Sigmoid colon (tissue), 7 donors: ENCODE data around the gene ZDHHC6. TPM values are rescaled to one million over a fixed set of nuclear protein-coding genes. Genes with fewer than 3 reads are reported as not detected.

ENCODE experiments used
- DNase-seq: peaks from one replicate; pipeline ENCODE4 v3.0.0-alpha.2; 2019
- H3K27ac ChIP-seq, 4 donors: fragments of 200-600 bp; sonication (generic); one replicate each; pipeline ENCODE4 v1.5.1; 2016 to 2019; ENCODE audit warnings: mild to moderate bottlenecking in 1 of 4
- H3K27me3 ChIP-seq, 3 donors: fragments of 200-600 bp; sonication (generic); one replicate each; pipeline ENCODE4 v1.5.1; 2019; ENCODE audit warnings: mild to moderate bottlenecking in 1 of 3
- H3K36me3 ChIP-seq, 4 donors: fragments of 200-600 bp; sonication (generic); one replicate each; pipeline ENCODE4 v1.5.1; 2016 to 2019
- H3K4me1 ChIP-seq, 4 donors: fragments of 200-600 bp; sonication (generic); one replicate each; pipeline ENCODE4 v1.5.1; 2017 to 2019
- H3K4me3 ChIP-seq, 4 donors: fragments of 200-600 bp; sonication (generic); one replicate each; pipeline ENCODE4 v1.5.1; 2017 to 2019; ENCODE audit warnings: mild to moderate bottlenecking in 2 of 4, moderate library complexity in 1 of 4
- H3K9me3 ChIP-seq, 4 donors: fragments of 200-600 bp in 3 of 4; sonication (generic) in 3 of 4; one replicate each; pipeline versions ENCODE4 v1.5.1 to v1.6.1; 2013 to 2019
- CTCF ChIP-seq, 4 experiments: fragments of 450-650 bp in 3 of 4; fragments of 200-600 bp in 1 of 4; IDR thresholded peaks; one replicate each; pipeline ENCODE4 v1.5.1; 2016 to 2019; ENCODE audit warnings: antibody characterized with exemption in 4 of 4, mild to moderate bottlenecking in 3 of 4, moderate library complexity in 2 of 4
- EP300 ChIP-seq, 4 donors: sonication (generic); formaldehyde crosslinking; IDR thresholded peaks; one replicate each; pipeline ENCODE4 v1.6.1; 2017; ENCODE audit warnings: antibody characterized with exemption in 4 of 4
- POLR2A ChIP-seq, 2 donors: fragments of 450-650 bp; IDR thresholded peaks; one replicate each; pipeline ENCODE4 v1.6.1; 2016; ENCODE audit warnings: antibody characterized with exemption in 2 of 2, mild to moderate bottlenecking in 2 of 2, moderate library complexity in 2 of 2
- POLR2AphosphoS5 ChIP-seq, 4 donors: sonication (generic); formaldehyde crosslinking; IDR thresholded peaks; one replicate each; pipeline ENCODE4 v1.6.1; 2017; ENCODE audit warnings: antibody characterized with exemption in 4 of 4
- WGBS, 2 donors: extraction: QIAGEN DNeasy Blood & Tissue Kit; methylation state at CpG; one replicate each; pipeline ENCODE4 v1.1.7; 2013; 5-methylcytosine and 5-hydroxymethylcytosine counted together
- intact Hi-C: fragments of 100-400 bp; cut with DNase I; formaldehyde crosslinking; loops from one replicate; pipeline ENCODE4 v1.15.1; 2023
- polyA plus RNA-seq, 3 donors: library from polyadenylated mRNA; stranded (reverse); fragments of 200-250 nt; gene quantifications; one replicate each; pipeline ENCODE4 v1.2.3, GENCODE V29; 2013
- total RNA-seq, 4 donors: library from RNA; depleted of rRNA; stranded (reverse); fragments of >200 nt; gene quantifications; one replicate each; pipeline ENCODE4 v1.1.0, GENCODE V29; 2016
- donor health status: healthy with polysubstance abuse.
- donor health status: Bipolar disorder and iron deficiency.
- donor health status: healthy.

ZDHHC6 gene
- total and polyA plus RNA-seq, 7 donors: 16.7 to 35.0 (median 22.9) TPM

DNA sequence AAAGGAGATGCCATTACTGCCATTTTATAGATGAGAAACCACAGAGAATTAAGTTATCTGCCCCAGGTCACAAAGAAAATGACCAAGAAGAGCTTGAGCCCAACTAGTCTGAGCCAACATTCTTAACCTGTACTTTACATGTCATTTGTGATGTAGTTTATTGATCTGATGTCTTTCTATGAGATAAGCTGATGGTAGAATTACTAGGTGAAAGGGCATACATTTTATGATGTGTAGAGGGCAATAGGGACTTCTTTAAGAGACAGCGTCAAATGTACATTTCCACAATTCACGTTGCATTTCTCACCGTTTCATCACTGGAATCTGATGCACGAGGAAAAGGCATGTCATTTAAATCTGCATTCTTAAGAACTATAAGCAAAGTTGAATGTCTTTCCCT, 61.5 kb downstream of the ZDHHC6 start:
- 26 to 60% methylated on average over 4 of the region's 4 CpGs for WGBS, 2 donors
- Histone ChIP-seq H3K27me3 (peaks cover 0 to 3% (median 0%) of the 10 kb centered on the region in 3 donors), H3K9me3 (no peaks in the 10 kb centered on the region), H3K36me3 (no peaks in the 10 kb centered on the region), H3K4me1 (no peaks in the 10 kb centered on the region), H3K4me3 (no peak overlapping the region), H3K27ac (no peak overlapping the region)
- intact Hi-C loops: no loop called here
- no peak for DNase-seq
- TF ChIP-seq EP300 (IDR thresholded peaks at IDR 0.05): no peak
- no peak for TF ChIP-seq CTCF (IDR thresholded peaks at IDR 0.05)
- TF ChIP-seq POLR2A (IDR thresholded peaks at IDR 0.05): no peak
- TF ChIP-seq POLR2AphosphoS5 (IDR thresholded peaks at IDR 0.05): no peak

- TF ChIP-seq POLR2A (IDR thresholded peaks at IDR 0.05): no peak
- no peak for TF ChIP-seq EP300 (IDR thresholded peaks at IDR 0.05)
- TF ChIP-seq CTCF (IDR thresholded peaks at IDR 0.05): no peak
- TF ChIP-seq POLR2AphosphoS5 (IDR thresholded peaks at IDR 0.05): no peak
- peaks cover 0 to 3% (median 0%) of the 10 kb centered on the region in 3 donors for H3K27me3 ChIP-seq
- no peak overlapping the region for H3K4me3 ChIP-seq
- H3K36me3 ChIP-seq: no peaks in the 10 kb centered on the region
- H3K4me1 ChIP-seq: no peaks in the 10 kb centered on the region
- intact Hi-C loops: no loop called here
- H3K9me3 ChIP-seq: no peaks in the 10 kb centered on the region
- H3K27ac ChIP-seq: no peak overlapping the region
- WGBS, 2 donors: 36 to 72% methylated on average over 2 of the region's 2 CpGs
- DNase-seq: no peak
Observed at GRCh38 chr10:112384141-112384540, 62.6 kb downstream of the ZDHHC6 start.

GRCh38 chr10:112383325-112383724, 63.4 kb downstream of the ZDHHC6 start:
- intact Hi-C loops: no loop called here
- peaks cover 0 to 3% (median 0%) of the 10 kb centered on the region in 3 donors for H3K27me3 ChIP-seq
- DNase-seq: no peak
- no peak overlapping the region for H3K4me3 ChIP-seq
- WGBS, 2 donors: 12 to 65% methylated on average over 3 of the region's 3 CpGs
- H3K9me3 ChIP-seq: no peaks in the 10 kb centered on the region
- no peaks in the 10 kb centered on the region for H3K36me3 ChIP-seq
- no peak for TF ChIP-seq CTCF (IDR thresholded peaks at IDR 0.05)
- no peak for TF ChIP-seq EP300 (IDR thresholded peaks at IDR 0.05)
- no peak for TF ChIP-seq POLR2AphosphoS5 (IDR thresholded peaks at IDR 0.05)
- TF ChIP-seq POLR2A (IDR thresholded peaks at IDR 0.05): no peak
- H3K27ac ChIP-seq: no peak overlapping the region
- H3K4me1 ChIP-seq: no peaks in the 10 kb centered on the region

DNA sequence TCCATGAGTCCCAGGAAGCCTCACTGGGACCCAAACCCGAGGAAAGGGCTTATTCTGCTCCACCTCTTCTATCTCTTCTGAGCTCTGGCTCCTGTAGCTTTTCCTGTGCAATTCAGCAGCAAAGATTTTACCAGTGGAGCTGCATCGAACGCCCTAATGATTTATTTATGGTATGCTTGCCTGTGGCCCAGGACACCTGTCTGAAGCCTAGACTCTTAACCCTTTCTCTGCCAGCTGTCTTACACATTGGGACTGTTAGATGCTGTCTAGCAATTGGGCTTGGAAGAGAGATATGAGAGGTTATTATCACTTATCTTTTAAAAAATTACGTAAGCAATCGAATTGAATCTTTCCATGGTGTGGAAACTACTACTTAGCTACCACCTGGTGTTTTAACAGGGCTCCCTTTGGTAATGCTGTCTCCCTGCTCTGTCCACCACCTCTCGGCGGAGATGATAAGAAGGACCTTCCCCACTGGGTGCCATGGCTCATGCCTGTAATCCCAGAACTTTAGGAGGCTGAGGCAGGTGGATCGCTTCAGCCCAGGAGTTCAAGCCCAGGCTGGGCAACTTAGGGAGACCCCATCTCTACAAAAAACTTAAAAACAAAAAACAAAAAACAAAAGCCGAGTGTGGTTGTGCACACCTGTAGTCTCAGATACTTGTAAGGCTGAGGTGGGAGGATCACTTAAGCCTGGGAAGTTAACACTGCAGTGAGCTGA, 64.0 kb downstream of the ZDHHC6 start:
- TF ChIP-seq EP300 (IDR thresholded peaks at IDR 0.05): no peak
- TF ChIP-seq POLR2AphosphoS5 (IDR thresholded peaks at IDR 0.05): no peak
- TF ChIP-seq POLR2A (IDR thresholded peaks at IDR 0.05): no peak
- no peak for TF ChIP-seq CTCF (IDR thresholded peaks at IDR 0.05)
- no peak overlapping the region for H3K27ac ChIP-seq
- intact Hi-C loops: no loop called here
- no peak overlapping the region for H3K4me3 ChIP-seq
- H3K4me1 ChIP-seq: no peaks in the 10 kb centered on the region
- no peaks in the 10 kb centered on the region for H3K9me3 ChIP-seq
- H3K27me3 ChIP-seq: peaks cover 0 to 3% (median 0%) of the 10 kb centered on the region in 3 donors
- H3K36me3 ChIP-seq: no peaks in the 10 kb centered on the region
- DNase-seq: no peak
- 40 to 65% methylated on average over 9 of the region's 9 CpGs for WGBS, 2 donors

Other genes starting within 250 kb of the ZDHHC6 start
- not detected for gene TECTB, start 163.5 kb downstream of the ZDHHC6 start, total RNA-seq
- not detected for gene TECTB, start 163.5 kb downstream of the ZDHHC6 start, polyA plus RNA-seq
- 1 to 10 TPM; 5.3 to 9.4 (median 7.4) TPM for gene ACSL5, start 72.8 kb downstream of the ZDHHC6 start, total RNA-seq
- gene ACSL5, start 72.8 kb downstream of the ZDHHC6 start, polyA plus RNA-seq: 10 to 100 TPM; 15.6 to 96.8 (median 35.4) TPM
- 10 to 100 TPM; 36.8 to 80.3 (median 41.7) TPM for gene VTI1A, start 301 bp upstream of the ZDHHC6 start, total RNA-seq
- gene VTI1A, start 301 bp upstream of the ZDHHC6 start, polyA plus RNA-seq: 10 to 100 TPM; 10.8 to 20.8 (median 20.1) TPM